Brain microvascular endothelial cell (primary cell): ENCODE measurements around the gene UBE2G1.

Experiments used
- DNase-seq: peaks from one replicate; pipeline ENCODE4 v3.0.0-alpha.2; 2020
- H3K27ac ChIP-seq: fragments of 250-450 bp; sonication (Bioruptor Pico); 2 replicates; pipeline ENCODE4 v1.5.1; 2020; ENCODE audit warnings: mild to moderate bottlenecking, moderate library complexity
- H3K27me3 ChIP-seq: fragments of 250-450 bp; sonication (Bioruptor Pico); replicated peaks from 2 replicates; pipeline ENCODE4 v1.5.1; 2020; ENCODE audit warnings: mild to moderate bottlenecking
- H3K36me3 ChIP-seq: fragments of 250-450 bp; sonication (Bioruptor Pico); replicated peaks from 2 replicates; pipeline ENCODE4 v1.5.1; 2020; ENCODE audit warnings: mild to moderate bottlenecking
- H3K4me3 ChIP-seq: 2 replicates; pipeline ENCODE4 v1.5.1; 2011; ENCODE audit warnings: low read depth, mild to moderate bottlenecking, control low read depth, low read length, moderate library complexity
- in situ Hi-C: cut with HindIII; loops from 2 replicates; pipeline ENCODE4 v1.10.0; 2017; ENCODE audit warnings: low sequenced_read_pairs, low pct_ligation_motif_present
- TF ChIP-seq, protein P1 (sequence below): IDR thresholded peaks from 2 replicates; pipeline ENCODE4 v1.5.1; 2011; ENCODE audit warnings: low read depth, mild to moderate bottlenecking, moderate library complexity, low read length, control low read depth, inconsistent platforms; ENCODE audit errors: missing control alignments

Gene UBE2G1

DNA sequence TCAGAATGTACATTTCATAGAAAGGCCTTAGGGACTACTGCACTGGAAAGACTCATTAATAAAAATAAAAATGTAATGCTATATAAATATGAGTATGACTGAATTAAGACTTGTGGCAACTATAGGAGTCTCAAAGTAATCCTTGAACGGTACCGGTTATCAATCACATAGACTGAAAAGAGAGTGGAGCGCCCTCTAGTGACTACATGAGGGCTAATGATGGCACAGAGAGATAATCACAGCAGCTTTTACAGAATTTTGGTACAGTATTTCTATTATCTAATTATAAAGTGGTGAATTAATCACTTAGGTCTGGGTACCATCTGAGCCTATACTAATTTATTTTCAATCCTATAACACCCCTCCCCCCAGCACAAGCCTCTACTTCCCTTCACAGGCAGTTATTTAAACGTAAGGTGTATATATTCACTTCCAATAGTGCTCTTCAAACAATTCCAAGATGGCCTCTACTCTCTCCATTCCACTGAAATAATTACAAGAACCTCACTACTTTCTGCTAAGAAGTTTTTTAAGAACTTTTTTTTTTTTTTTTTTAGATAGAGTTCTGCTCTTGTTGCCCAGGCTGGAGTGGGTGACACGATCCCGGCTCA lies 62.0 kb downstream of the UBE2G1 start:
- no peak overlapping the region for H3K4me3 ChIP-seq
- no peaks in the 10 kb centered on the region for H3K27me3 ChIP-seq
- H3K27ac ChIP-seq = no peak overlapping the region
- in situ Hi-C loops = no loop called here
- peak; percentile 49 for DNase-seq
- TF ChIP-seq, protein P1, sequence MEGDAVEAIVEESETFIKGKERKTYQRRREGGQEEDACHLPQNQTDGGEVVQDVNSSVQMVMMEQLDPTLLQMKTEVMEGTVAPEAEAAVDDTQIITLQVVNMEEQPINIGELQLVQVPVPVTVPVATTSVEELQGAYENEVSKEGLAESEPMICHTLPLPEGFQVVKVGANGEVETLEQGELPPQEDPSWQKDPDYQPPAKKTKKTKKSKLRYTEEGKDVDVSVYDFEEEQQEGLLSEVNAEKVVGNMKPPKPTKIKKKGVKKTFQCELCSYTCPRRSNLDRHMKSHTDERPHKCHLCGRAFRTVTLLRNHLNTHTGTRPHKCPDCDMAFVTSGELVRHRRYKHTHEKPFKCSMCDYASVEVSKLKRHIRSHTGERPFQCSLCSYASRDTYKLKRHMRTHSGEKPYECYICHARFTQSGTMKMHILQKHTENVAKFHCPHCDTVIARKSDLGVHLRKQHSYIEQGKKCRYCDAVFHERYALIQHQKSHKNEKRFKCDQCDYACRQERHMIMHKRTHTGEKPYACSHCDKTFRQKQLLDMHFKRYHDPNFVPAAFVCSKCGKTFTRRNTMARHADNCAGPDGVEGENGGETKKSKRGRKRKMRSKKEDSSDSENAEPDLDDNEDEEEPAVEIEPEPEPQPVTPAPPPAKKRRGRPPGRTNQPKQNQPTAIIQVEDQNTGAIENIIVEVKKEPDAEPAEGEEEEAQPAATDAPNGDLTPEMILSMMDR = peak; percentile 76
- no peaks in the 10 kb centered on the region for H3K36me3 ChIP-seq

DNA sequence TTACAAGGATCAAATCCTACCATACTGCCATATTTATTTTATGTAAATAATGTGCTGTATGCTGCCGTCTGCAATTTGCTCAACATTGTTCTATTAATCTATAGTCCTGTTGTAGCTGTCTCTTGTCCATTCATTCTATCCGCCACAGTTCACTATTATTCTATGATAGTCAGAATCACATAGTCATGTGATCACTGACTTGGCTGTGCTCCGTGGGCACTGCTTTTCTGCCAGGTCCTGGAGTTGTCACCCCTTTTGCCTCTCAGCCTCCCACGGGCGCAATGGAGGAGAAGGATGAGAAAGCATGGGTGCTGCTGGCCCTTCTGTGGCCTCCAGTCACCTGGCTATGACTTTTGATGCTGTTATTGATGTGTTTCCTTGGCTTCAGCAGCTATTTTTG lies 65.4 kb downstream of the UBE2G1 start:
- Histone ChIP-seq H3K27ac (no peak overlapping the region), H3K27me3 (no peaks in the 10 kb centered on the region), H3K36me3 (no peaks in the 10 kb centered on the region), H3K4me3 (no peak overlapping the region)
- TF ChIP-seq, protein P1 = no peak
- in situ Hi-C loops = no loop called here
- DNase-seq = no peak

DNA sequence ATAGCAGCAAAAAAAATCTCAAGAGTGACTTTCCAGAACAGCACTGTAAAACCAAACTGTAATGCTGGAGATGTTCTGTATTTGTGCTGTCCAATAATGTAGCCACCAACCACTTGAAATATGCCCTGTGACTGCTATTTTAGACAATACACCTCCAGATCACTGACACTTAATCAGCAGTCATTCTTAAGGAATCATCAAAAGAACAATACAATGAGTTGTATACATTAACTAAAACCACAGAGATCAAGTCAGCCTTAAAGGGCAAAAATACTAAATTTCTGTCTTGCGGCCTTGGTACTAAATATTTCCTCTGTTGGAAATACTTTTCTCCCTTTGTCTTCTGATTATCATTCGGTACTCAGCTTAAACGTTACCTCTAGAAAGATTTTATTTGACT lies 69.1 kb downstream of the UBE2G1 start:
- Histone ChIP-seq H3K27ac (no peak overlapping the region), H3K36me3 (no peaks in the 10 kb centered on the region)
- TF ChIP-seq, protein P1 = no peak

DNA sequence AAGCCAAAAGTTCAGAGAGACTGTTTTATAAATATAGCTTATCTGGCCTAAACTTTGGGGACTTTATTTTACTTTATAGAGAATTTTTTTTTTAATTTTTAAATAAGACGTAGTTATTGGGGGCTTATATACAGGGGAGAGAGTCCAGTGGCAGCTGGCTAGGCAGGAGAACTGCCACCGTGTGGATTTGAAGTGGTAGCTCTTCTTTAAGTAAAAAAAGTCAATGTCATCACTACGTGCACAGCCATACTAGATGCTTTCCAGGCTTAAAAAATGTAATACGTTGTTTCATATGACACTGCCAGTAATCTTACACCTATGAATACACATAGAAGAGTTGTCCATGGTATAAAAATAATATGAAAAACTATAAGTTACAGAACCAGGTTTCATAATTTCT lies 70.8 kb downstream of the UBE2G1 start:
- no peak for DNase-seq
- Histone ChIP-seq H3K36me3 (no peaks in the 10 kb centered on the region), H3K27ac (no peak overlapping the region), H3K4me3 (no peak overlapping the region), H3K27me3 (no peaks in the 10 kb centered on the region)
- TF ChIP-seq, protein P1 = no peak
- in situ Hi-C loops = no loop called here

More for the DNA sequence above, 69.1 kb downstream of the UBE2G1 start:
- H3K4me3 ChIP-seq = no peak overlapping the region
- in situ Hi-C loops = no loop called here
- H3K27me3 ChIP-seq = no peaks in the 10 kb centered on the region
- no peak for DNase-seq

DNA sequence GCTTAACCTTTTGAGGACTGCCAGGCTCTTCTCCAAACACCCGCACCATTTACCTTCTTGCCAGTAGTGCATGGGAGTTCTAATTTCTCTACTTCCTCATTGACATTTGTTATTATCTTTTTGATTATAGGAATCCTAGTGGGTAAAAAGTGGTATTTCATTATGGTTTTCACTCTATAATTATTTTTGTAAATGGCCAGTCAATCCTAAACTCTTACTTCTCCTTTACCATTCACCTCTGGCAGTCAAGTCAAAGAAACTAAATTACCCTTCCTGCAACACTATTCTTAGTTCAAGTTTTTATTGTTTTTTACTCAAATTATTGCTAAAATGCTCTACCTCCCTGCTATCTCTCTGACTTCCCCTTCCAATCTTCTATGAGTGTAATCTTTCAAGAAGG lies 72.9 kb downstream of the UBE2G1 start:
- no peak overlapping the region for H3K4me3 ChIP-seq
- no peak overlapping the region for H3K27ac ChIP-seq
- H3K27me3 ChIP-seq = no peaks in the 10 kb centered on the region
- in situ Hi-C loops = no loop called here
- H3K36me3 ChIP-seq = no peaks in the 10 kb centered on the region
- no peak for DNase-seq
- TF ChIP-seq, protein P1 = no peak

DNA sequence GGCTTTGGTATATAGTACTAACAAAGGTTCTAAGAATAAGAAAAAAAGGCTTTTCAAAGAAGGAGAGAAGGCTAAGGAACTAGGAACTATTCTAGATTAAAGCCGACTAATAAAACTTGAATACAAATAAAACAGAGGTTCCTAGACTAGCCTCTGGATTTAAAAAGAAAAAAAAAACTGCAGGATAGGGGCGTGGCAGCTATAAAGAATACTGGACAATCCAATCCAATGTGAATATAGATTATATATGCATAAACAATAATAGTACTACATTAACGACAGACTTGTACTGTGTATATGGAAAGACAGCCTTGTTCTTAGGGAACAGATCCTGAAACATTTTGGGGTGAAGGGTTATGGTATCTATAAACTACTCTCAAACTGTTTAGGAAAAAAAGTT lies 78.8 kb downstream of the UBE2G1 start:
- in situ Hi-C loops = no loop called here
- peaks cover 4% of the 10 kb centered on the region for H3K36me3 ChIP-seq

More for the DNA sequence above, 78.8 kb downstream of the UBE2G1 start:
- H3K4me3 ChIP-seq = no peak overlapping the region
- TF ChIP-seq, protein P1 = no peak
- H3K27ac ChIP-seq = no peak overlapping the region
- H3K27me3 ChIP-seq = no peaks in the 10 kb centered on the region
- DNase-seq = no peak
